Measurements from ENCODE around the gene SHPK. TPM values are rescaled to one million over a fixed set of nuclear protein-coding genes. Genes with fewer than 3 reads are reported as not detected.
A peak's percentile ranks its signal among the peaks of the same experiment; 100 is the strongest.

Gene SHPK
- total RNA-seq, 1 experiment from 2014 or later: 11.3 TPM

- DNase-seq (ENCODE audit: low read depth): no peak
Measured at GRCh38 chr17:3627769-3628167, 8.3 kb downstream of the SHPK start.

- DNase-seq (ENCODE audit: low read depth): no peak
Measured at GRCh38 chr17:3626831-3627768, 8.9 kb downstream of the SHPK start.

GRCh38 chr17:3622977-3623594 is 13.0 kb downstream of the SHPK start:
- no peak for DNase-seq (ENCODE audit: low read depth)

- DNase-seq (ENCODE audit: low read depth): no peak
Measured at GRCh38 chr17:3621146-3621720, 14.8 kb downstream of the SHPK start.

- no peak for DNase-seq (ENCODE audit: low read depth)
Measured at GRCh38 chr17:3615160-3615870, 20.7 kb downstream of the SHPK start.

GRCh38 chr17:3613124-3613523 is 22.9 kb downstream of the SHPK start:
- no peak for DNase-seq (ENCODE audit: low read depth)

- DNase-seq (ENCODE audit: low read depth): no peak
Measured at GRCh38 chr17:3610523-3610922, 25.5 kb downstream of the SHPK start.

GRCh38 chr17:3609689-3610088 is 26.4 kb downstream of the SHPK start:
- no peak for DNase-seq (ENCODE audit: low read depth)

- DNase-seq (ENCODE audit: low read depth): no peak
Measured at GRCh38 chr17:3603870-3604259, 32.2 kb downstream of the SHPK start.

GRCh38 chr17:3603119-3603869 is 32.8 kb downstream of the SHPK start:
- DNase-seq (ENCODE audit: low read depth): peak; percentile 63

GRCh38 chr17:3602499-3602898 is 33.6 kb downstream of the SHPK start:
- DNase-seq (ENCODE audit: low read depth): peak; percentile 39

- no peak for DNase-seq (ENCODE audit: low read depth)
Measured at GRCh38 chr17:3600529-3601205, 35.4 kb downstream of the SHPK start.

GRCh38 chr17:3598078-3598477 is 38.0 kb downstream of the SHPK start:
- DNase-seq (ENCODE audit: low read depth): no peak

GRCh38 chr17:3596804-3597464 is 39.1 kb downstream of the SHPK start:
- no peak for DNase-seq (ENCODE audit: low read depth)

- no peak for DNase-seq (ENCODE audit: low read depth)
Measured at GRCh38 chr17:3594976-3595375, 41.1 kb downstream of the SHPK start.

GRCh38 chr17:3594051-3594800 is 41.8 kb downstream of the SHPK start:
- DNase-seq (ENCODE audit: low read depth): no peak

GRCh38 chr17:3593384-3593783 is 42.7 kb downstream of the SHPK start:
- DNase-seq (ENCODE audit: low read depth): no peak

GRCh38 chr17:3592216-3592860 is 43.7 kb downstream of the SHPK start:
- DNase-seq (ENCODE audit: low read depth): no peak

GRCh38 chr17:3590768-3591167 is 45.3 kb downstream of the SHPK start:
- DNase-seq (ENCODE audit: low read depth): no peak

Data from RPMI7951 (cell line).